Measurements from ENCODE around the gene CLEC3B.

GRCh38 chr3:44995142-44995770 is 30.8 kb upstream of the CLEC3B start:
- no peak for TF ChIP-seq EP300 (IDR thresholded peaks at IDR 0.05)
- no peak for TF ChIP-seq CTCF (IDR thresholded peaks at IDR 0.05)
- TF ChIP-seq POLR2A (IDR thresholded peaks at IDR 0.05): no peak
